Measurements from ENCODE around the gene MT1G. TPM values are rescaled to one million over a fixed set of nuclear protein-coding genes. Genes with fewer than 3 reads are reported as not detected.

The MT1G gene
- total RNA-seq, 1 donor from 2014 or later, result 36.6 TPM

GRCh38 chr16:56700631-56701030 lies 32.8 kb upstream of the MT1G start:
- Histone ChIP-seq H3K27ac (no peak overlapping the region), H3K9me3 (no peaks in the 10 kb centered on the region), H3K27me3 (no peaks in the 10 kb centered on the region), H3K4me1 (no peaks in the 10 kb centered on the region), H3K4me3 (no peak overlapping the region), H3K36me3 (no peaks in the 10 kb centered on the region)
- intact Hi-C loops (cut with DNase I), result no loop called here
- no peak for TF ChIP-seq CTCF (IDR thresholded peaks at IDR 0.05)
- DNase-seq (ENCODE audit: low spot score in 2 of 2), result no peak

GRCh38 chr16:56700195-56700594 lies 32.3 kb upstream of the MT1G start:
- Histone ChIP-seq H3K9me3 (no peaks in the 10 kb centered on the region), H3K4me1 (no peaks in the 10 kb centered on the region), H3K36me3 (no peaks in the 10 kb centered on the region), H3K27ac (no peak overlapping the region), H3K27me3 (no peaks in the 10 kb centered on the region), H3K4me3 (no peak overlapping the region)
- no peak for DNase-seq (ENCODE audit: low spot score in 2 of 2)
- no peak for TF ChIP-seq CTCF (IDR thresholded peaks at IDR 0.05)
- intact Hi-C loops (cut with DNase I), result no loop called here

GRCh38 chr16:56697456-56698155 lies 29.7 kb upstream of the MT1G start:
- H3K4me1 ChIP-seq, result no peaks in the 10 kb centered on the region
- H3K4me3 ChIP-seq, result no peak overlapping the region
- H3K27ac ChIP-seq, result no peak overlapping the region
- no peaks in the 10 kb centered on the region for H3K9me3 ChIP-seq
- intact Hi-C loops (cut with DNase I), result no loop called here
- H3K36me3 ChIP-seq, result no peaks in the 10 kb centered on the region
- no peak for TF ChIP-seq CTCF (IDR thresholded peaks at IDR 0.05)
- H3K27me3 ChIP-seq, result no peaks in the 10 kb centered on the region
- no peak for DNase-seq (ENCODE audit: low spot score in 2 of 2)

DNA sequence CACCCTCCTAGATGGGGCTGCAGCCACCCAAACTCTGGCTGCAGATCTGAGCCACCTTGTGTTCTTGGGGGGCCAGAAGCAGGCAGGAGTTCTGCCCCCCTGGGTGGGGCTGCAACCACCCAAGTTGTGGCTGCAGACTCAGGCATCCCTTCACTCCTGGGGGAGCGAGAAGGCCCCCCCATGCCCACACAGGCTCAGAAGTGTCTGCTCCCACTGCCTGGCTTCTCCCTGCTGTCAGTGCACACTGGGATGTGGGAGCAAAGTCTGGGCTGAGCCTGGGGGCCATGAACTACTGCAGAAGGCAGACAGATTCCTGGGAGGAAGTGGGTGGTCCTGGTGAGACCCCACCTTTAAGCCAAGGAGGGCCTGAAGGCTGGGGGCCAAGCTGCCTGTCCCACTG lies 27.4 kb upstream of the MT1G start:
- no peaks in the 10 kb centered on the region for H3K9me3 ChIP-seq
- H3K4me1 ChIP-seq, result no peaks in the 10 kb centered on the region
- TF ChIP-seq CTCF (IDR thresholded peaks at IDR 0.05), result no peak
- H3K27me3 ChIP-seq, result no peaks in the 10 kb centered on the region
- no peak for DNase-seq (ENCODE audit: low spot score in 2 of 2)
- no peak overlapping the region for H3K27ac ChIP-seq
- H3K36me3 ChIP-seq, result no peaks in the 10 kb centered on the region
- H3K4me3 ChIP-seq, result no peak overlapping the region
- intact Hi-C loops (cut with DNase I), result no loop called here

DNA sequence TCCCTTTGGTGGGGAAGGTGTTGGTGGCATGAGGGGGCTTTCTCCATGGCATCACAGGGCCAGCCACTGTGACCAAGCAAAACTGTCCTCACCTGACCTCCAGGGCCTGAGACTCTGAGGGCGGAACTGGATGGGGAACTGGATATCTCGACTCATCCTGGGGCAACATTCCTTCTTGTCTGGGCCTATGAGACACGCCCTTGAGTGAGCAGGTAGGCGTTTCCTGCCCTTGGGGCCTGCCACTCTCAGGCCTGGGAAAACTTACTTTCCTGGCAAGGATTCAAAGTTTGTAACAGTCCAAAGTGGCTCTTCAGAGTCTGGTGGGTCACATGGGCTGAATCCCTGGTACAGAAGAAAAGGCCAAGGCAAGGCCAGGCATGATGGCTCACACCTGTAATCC lies 24.0 kb upstream of the MT1G start:
- H3K27ac ChIP-seq, result no peak overlapping the region
- peaks cover 0 to 4% of the 10 kb centered on the region in 2 donors for H3K36me3 ChIP-seq
- H3K9me3 ChIP-seq, result no peaks in the 10 kb centered on the region
- no peak for TF ChIP-seq CTCF (IDR thresholded peaks at IDR 0.05)
- intact Hi-C loops (cut with DNase I), result no loop called here
- H3K4me1 ChIP-seq, result no peaks in the 10 kb centered on the region
- DNase-seq (ENCODE audit: low spot score in 2 of 2), result no peak
- H3K4me3 ChIP-seq, result no peak overlapping the region
- no peaks in the 10 kb centered on the region for H3K27me3 ChIP-seq
